H9 (cell line): ENCODE measurements around the gene KAZN. TPM values are rescaled to one million over a fixed set of nuclear protein-coding genes. Genes with fewer than 3 reads are reported as not detected.

Experiments
- DNase-seq: peaks from one replicate; pipeline ENCODE4 v3.0.0-alpha.2; 2017
- H2AFZ ChIP-seq: one replicate; pipeline ENCODE4 v1.6.1; 2013; ENCODE audit warnings: mild to moderate bottlenecking, low read length, control low read depth, moderate library complexity
- H2AK5ac ChIP-seq: 2 replicates; pipeline ENCODE4 v1.6.1; 2013; ENCODE audit warnings: low read length, control low read depth, mixed read lengths; ENCODE audit not compliant: insufficient read length
- H2BK120ac ChIP-seq: one replicate; pipeline ENCODE4 v1.6.1; 2013; ENCODE audit warnings: low read depth, mild to moderate bottlenecking, low read length, control low read depth, inconsistent platforms; ENCODE audit not compliant: poor library complexity, severe bottlenecking
- H2BK12ac ChIP-seq: 2 replicates; pipeline ENCODE4 v1.6.1; 2013; ENCODE audit warnings: low read length, control low read depth, mixed read lengths, low read depth; ENCODE audit not compliant: insufficient read length
- H2BK15ac ChIP-seq: 2 replicates; pipeline ENCODE4 v1.6.1; 2013; ENCODE audit warnings: low read depth, low read length, control low read depth
- H2BK20ac ChIP-seq: one replicate; pipeline ENCODE4 v1.6.1; 2013; ENCODE audit warnings: low read depth, mild to moderate bottlenecking, low read length, control low read depth, inconsistent platforms; ENCODE audit not compliant: poor library complexity, severe bottlenecking
- H2BK5ac ChIP-seq: 2 replicates; pipeline ENCODE4 v1.6.1; 2013; ENCODE audit warnings: low read length, control low read depth, mixed read lengths; ENCODE audit not compliant: insufficient read length
- H3K14ac ChIP-seq: 2 replicates; pipeline ENCODE4 v1.6.1; 2013; ENCODE audit warnings: low read length, control low read depth; ENCODE audit not compliant: insufficient read depth
- H3K18ac ChIP-seq: 2 replicates; pipeline ENCODE4 v1.6.1; 2013; ENCODE audit warnings: low read depth, mild to moderate bottlenecking, mixed read lengths, low read length, control low read depth; ENCODE audit not compliant: insufficient read length
- H3K23ac ChIP-seq: 2 replicates; pipeline ENCODE4 v1.6.1; 2013; ENCODE audit warnings: low read length, control low read depth, mixed read lengths, low read depth; ENCODE audit not compliant: insufficient read length
- H3K23me2 ChIP-seq: 2 replicates; pipeline ENCODE4 v1.6.1; 2013; ENCODE audit warnings: low read depth, mild to moderate bottlenecking, mixed read lengths, low read length, control low read depth; ENCODE audit not compliant: insufficient read length, poor library complexity, severe bottlenecking
- H3K27ac ChIP-seq: 2 replicates; pipeline ENCODE4 v1.5.1; 2013; ENCODE audit warnings: low read length, control low read depth, mixed read lengths, low read depth; ENCODE audit not compliant: insufficient read length
- H3K27me3 ChIP-seq: 2 replicates; pipeline ENCODE4 v1.6.1; 2013; ENCODE audit warnings: low read length, control low read depth, inconsistent platforms; ENCODE audit not compliant: insufficient read depth
- H3K4ac ChIP-seq: 2 replicates; pipeline ENCODE4 v1.6.1; 2013; ENCODE audit warnings: low read depth, mild to moderate bottlenecking, control low read depth, inconsistent platforms, low read length, moderate library complexity
- H3K4me1 ChIP-seq: 2 replicates; pipeline ENCODE4 v1.6.1; 2013; ENCODE audit warnings: low read length, control low read depth, inconsistent platforms; ENCODE audit not compliant: insufficient read depth
- H3K4me2 ChIP-seq: 2 replicates; pipeline ENCODE4 v1.6.1; 2013; ENCODE audit warnings: low read length, control low read depth, mixed read lengths; ENCODE audit not compliant: insufficient read length, insufficient read depth
- H3K56ac ChIP-seq: 2 replicates; pipeline ENCODE4 v1.6.1; 2013; ENCODE audit warnings: low read depth, mild to moderate bottlenecking, mixed read lengths, low read length, control low read depth; ENCODE audit not compliant: insufficient read length
- H3K79me1 ChIP-seq: 2 replicates; pipeline ENCODE4 v1.6.1; 2013; ENCODE audit warnings: low read depth, mild to moderate bottlenecking, moderate library complexity, low read length, control low read depth, inconsistent platforms; ENCODE audit not compliant: insufficient read depth, poor library complexity, severe bottlenecking
- H3K79me2 ChIP-seq: 2 replicates; pipeline ENCODE4 v1.6.1; 2013; ENCODE audit warnings: low read length, control low read depth, inconsistent platforms; ENCODE audit not compliant: insufficient read depth
- H3K9ac ChIP-seq: 2 replicates; pipeline ENCODE4 v1.6.1; 2013; ENCODE audit warnings: low read length, control low read depth, mixed read lengths; ENCODE audit not compliant: insufficient read length; ENCODE audit errors: extremely low read depth
- H3K9me3 ChIP-seq: one replicate; pipeline ENCODE4 v1.6.1; 2013; ENCODE audit warnings: low read depth, low read length, inconsistent platforms; ENCODE audit not compliant: control insufficient read depth
- H3T11ph ChIP-seq: one replicate; pipeline ENCODE4 v1.6.1; 2013; ENCODE audit warnings: mild to moderate bottlenecking, low read length, control low read depth, inconsistent platforms
- H4K20me1 ChIP-seq: one replicate; pipeline ENCODE4 v1.6.1; 2013; ENCODE audit not compliant: control insufficient read depth, insufficient read length, insufficient read depth
- H4K5ac ChIP-seq: 2 replicates; pipeline ENCODE4 v1.6.1; 2013; ENCODE audit warnings: low read depth, mild to moderate bottlenecking, mixed read lengths, low read length, control low read depth; ENCODE audit not compliant: insufficient read length
- H4K8ac ChIP-seq: replicated peaks from 2 replicates; pipeline ENCODE4 v1.6.1; 2013; ENCODE audit warnings: low read length, control low read depth, mixed read lengths, low read depth; ENCODE audit not compliant: insufficient read length
- H4K91ac ChIP-seq: 2 replicates; pipeline ENCODE4 v1.6.1; 2013; ENCODE audit warnings: low read depth, mild to moderate bottlenecking, moderate library complexity, mixed read lengths, low read length, control low read depth; ENCODE audit not compliant: insufficient read length
- H3K27ac Mint-ChIP-seq, 3 experiments: 2 replicates in 2 of 3; 3 replicates in 1 of 3; pipeline ENCODE4 v1.8.0; 2020 to 2021; ENCODE audit warnings: mixed read lengths in 3 of 3, mild to moderate bottlenecking in 1 of 3, moderate library complexity in 1 of 3
- H3K27me3 Mint-ChIP-seq: 2 replicates; pipeline ENCODE4 v1.8.0; 2021; ENCODE audit warnings: low read depth, mild to moderate bottlenecking, moderate library complexity, mixed read lengths
- H3K36me3 Mint-ChIP-seq, 3 experiments: 2 replicates in 2 of 3; 3 replicates in 1 of 3; pipeline ENCODE4 v1.8.0; 2020 to 2021; ENCODE audit warnings: low read depth in 3 of 3, mixed read lengths in 3 of 3; ENCODE audit not compliant: insufficient read depth in 1 of 3
- H3K4me1 Mint-ChIP-seq, 2 experiments: 2 replicates each; pipeline ENCODE4 v1.8.0; 2020; ENCODE audit warnings: mixed read lengths in 2 of 2
- H3K4me3 Mint-ChIP-seq, 2 experiments: 2 replicates in 1 of 2; 3 replicates in 1 of 2; pipeline ENCODE4 v1.8.0; 2020 to 2021; ENCODE audit warnings: mild to moderate bottlenecking in 2 of 2, mixed read lengths in 2 of 2, moderate library complexity in 1 of 2
- H3K9me3 Mint-ChIP-seq, 2 experiments: 2 replicates in 1 of 2; 3 replicates in 1 of 2; pipeline ENCODE4 v1.8.0; 2020; ENCODE audit warnings: mild to moderate bottlenecking in 2 of 2, mixed read lengths in 2 of 2, moderate library complexity in 1 of 2
- CTCF ChIP-seq: fragments of 200-600 bp; sonication (generic); conservative IDR thresholded peaks from 3 replicates; pipeline ENCODE4 v1.8.0; 2021; ENCODE audit warnings: antibody characterized with exemption, mild to moderate bottlenecking
- WGBS: extraction: QIAGEN DNeasy Blood & Tissue Kit; methylation state at CpG from one replicate; pipeline ENCODE4 v1.1.7; 2013; ENCODE audit warnings: missing lambda C conversion rate, low lambda C conversion rate, mixed read lengths; ENCODE audit not compliant: insufficient read length; ENCODE audit errors: extremely low coverage; 5-methylcytosine and 5-hydroxymethylcytosine counted together
- total RNA-seq: library from RNA; stranded (reverse); gene quantifications from 2 replicates; pipeline ENCODE4 v1.2.1, GENCODE V29; 2021

KAZN gene
- total RNA-seq, 1 experiment from 2014 or later = 7.6 TPM

GRCh38 chr1:14956579-14957195 lies 358.2 kb downstream of the KAZN start:
- H2BK5ac ChIP-seq = no peak overlapping the region
- WGBS = no CpG with 5 or more reads among the region's 11 CpGs
- H2BK20ac ChIP-seq = no peak overlapping the region
- DNase-seq = no peak
- no peaks in the 10 kb centered on the region for H3K79me2 ChIP-seq
- H2AFZ ChIP-seq = no peak overlapping the region
- no peak overlapping the region for H2BK120ac ChIP-seq
- H3K4me1 ChIP-seq = no peaks in the 10 kb centered on the region
- peaks cover 0 to 16% of the 10 kb centered on the region in 2 experiments; a peak in 3 of 4 replicates for H3K4me1 Mint-ChIP-seq
- no peak overlapping the region for H4K8ac ChIP-seq
- no peak overlapping the region for H3K4ac ChIP-seq
- no peak overlapping the region for H4K5ac ChIP-seq
- no peaks in the 10 kb centered on the region for H3K23me2 ChIP-seq
- no peak overlapping the region for H3K14ac ChIP-seq
- H3K18ac ChIP-seq = no peak overlapping the region
- H3K9ac ChIP-seq = no peak overlapping the region
- no peak overlapping the region for H3K4me3 Mint-ChIP-seq
- no peak overlapping the region; a peak in 1 of 7 replicates for H3K27ac Mint-ChIP-seq
- no peaks in the 10 kb centered on the region for H3K9me3 ChIP-seq
- H3K9me3 Mint-ChIP-seq = peaks cover 0 to 2% of the 10 kb centered on the region in 2 experiments; a peak in 4 of 5 replicates
- H3K27ac ChIP-seq = no peak overlapping the region
- H2BK12ac ChIP-seq = no peak overlapping the region
- no peak for TF ChIP-seq CTCF
- no peak overlapping the region for H2BK15ac ChIP-seq
- no peaks in the 10 kb centered on the region for H3K79me1 ChIP-seq
- no peak overlapping the region for H3K4me2 ChIP-seq
- peaks cover 0 to 8% (median 6%) of the 10 kb centered on the region in 3 experiments; a peak in 4 of 7 replicates for H3K36me3 Mint-ChIP-seq
- H2AK5ac ChIP-seq = no peak overlapping the region
- no peaks in the 10 kb centered on the region for H3K27me3 Mint-ChIP-seq
- no peaks in the 10 kb centered on the region for H4K20me1 ChIP-seq
- H3K27me3 ChIP-seq = no peaks in the 10 kb centered on the region
- no peak overlapping the region for H3K56ac ChIP-seq
- peak overlapping the region; percentile 22 for H4K91ac ChIP-seq
- H3K23ac ChIP-seq = no peak overlapping the region
- H3T11ph ChIP-seq = no peak overlapping the region
